Measurements from ENCODE around the gene FREM1.

FREM1 gene

GRCh38 chr9:14731294-14731981, 178.8 kb downstream of the FREM1 start:
- no peak for DNase-seq
- H3K27ac ChIP-seq, result no peak overlapping the region
- no peak overlapping the region for H3K4me3 ChIP-seq (ENCODE audit: low read depth, low read length)
- no peak for TF ChIP-seq CTCF (IDR thresholded peaks at IDR 0.05; ENCODE audit: low read depth, low read length, missing control alignments)
- H3K27me3 ChIP-seq (replicated peaks), result no peaks in the 10 kb centered on the region
- H3K36me3 ChIP-seq (replicated peaks), result no peaks in the 10 kb centered on the region
- in situ Hi-C loops (cut with HindIII; ENCODE audit: low pct_ligation_motif_present, low sequenced_read_pairs), result no loop called here

DNA sequence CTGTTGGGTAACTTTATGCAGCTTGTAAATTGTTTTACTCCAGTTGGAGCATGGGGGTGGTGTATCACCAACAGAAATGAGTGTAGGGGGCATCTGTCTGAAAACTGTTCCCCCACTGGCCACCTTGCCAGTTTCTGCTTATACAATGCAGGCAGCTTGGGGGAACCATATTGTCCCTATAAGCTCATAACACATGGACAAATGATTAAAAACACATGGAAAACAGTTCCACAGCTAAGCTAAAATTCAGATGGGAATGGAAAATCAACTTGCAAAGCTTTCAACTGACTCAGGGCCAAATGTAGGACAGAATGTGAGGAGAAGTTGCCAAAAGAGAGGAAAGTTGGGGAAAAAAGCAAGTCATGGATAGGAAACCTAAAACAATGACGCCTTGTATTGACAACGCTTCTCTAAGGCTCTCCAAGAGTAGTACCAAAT, 179.7 kb downstream of the FREM1 start:
- no peak for DNase-seq
- Histone ChIP-seq H3K27me3 (replicated peaks) (no peaks in the 10 kb centered on the region), H3K27ac (no peak overlapping the region), H3K4me3 (ENCODE audit: low read depth, low read length) (no peak overlapping the region), H3K36me3 (replicated peaks) (no peaks in the 10 kb centered on the region)
- in situ Hi-C loops (cut with HindIII; ENCODE audit: low pct_ligation_motif_present, low sequenced_read_pairs), result no loop called here
- TF ChIP-seq CTCF (IDR thresholded peaks at IDR 0.05; ENCODE audit: low read depth, low read length, missing control alignments), result no peak

GRCh38 chr9:14723301-14723700, 186.9 kb downstream of the FREM1 start:
- DNase-seq, result no peak
- no peak overlapping the region for H3K4me3 ChIP-seq (ENCODE audit: low read depth, low read length)
- no peak overlapping the region for H3K27ac ChIP-seq
- no peaks in the 10 kb centered on the region for H3K36me3 ChIP-seq (replicated peaks)
- in situ Hi-C loops (cut with HindIII; ENCODE audit: low pct_ligation_motif_present, low sequenced_read_pairs), result no loop called here
- no peaks in the 10 kb centered on the region for H3K27me3 ChIP-seq (replicated peaks)
- TF ChIP-seq CTCF (IDR thresholded peaks at IDR 0.05; ENCODE audit: low read depth, low read length, missing control alignments), result no peak

DNA sequence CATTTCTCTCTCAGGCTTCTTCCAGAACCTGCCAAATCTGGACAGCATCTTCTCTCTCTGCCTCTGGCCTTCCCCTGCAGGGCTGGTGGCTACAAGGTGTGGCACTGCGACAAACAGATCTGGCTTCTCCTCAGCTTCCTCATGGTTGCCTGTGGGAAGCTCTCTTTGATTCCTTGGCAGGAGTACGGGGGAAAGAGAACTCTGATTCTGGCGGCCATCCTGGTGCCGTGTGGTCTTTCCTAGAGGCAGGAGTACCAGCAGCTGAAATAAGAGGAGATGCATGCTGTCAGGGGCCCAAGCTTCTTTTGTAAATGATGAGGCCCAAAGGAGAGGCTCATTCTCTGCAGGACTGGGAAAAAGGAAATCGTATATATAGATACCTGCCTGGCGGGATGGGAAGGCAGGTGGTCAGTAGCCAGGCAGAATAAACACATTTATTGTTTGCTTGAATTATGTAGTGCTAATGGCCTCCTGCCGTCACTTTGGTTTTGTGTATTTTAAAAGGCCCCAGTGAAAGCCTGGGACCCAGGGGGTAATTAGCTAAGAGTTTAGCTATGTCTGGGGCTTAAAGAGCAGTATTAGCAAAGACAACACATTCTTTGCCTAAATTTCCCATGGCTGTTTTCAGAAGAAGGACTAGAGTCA, 187.7 kb downstream of the FREM1 start, which contains the start of gene CER1:
TSS of gene CER1 (minus strand) at position 343 of the 645 bp plus-strand sequence. CDS start at position 282, 61 bp downstream.
- in situ Hi-C loops (cut with HindIII; ENCODE audit: low pct_ligation_motif_present, low sequenced_read_pairs), result no loop called here
- no peak within 1 kb of the TSS for H3K4me3 ChIP-seq (ENCODE audit: low read depth, low read length)
- no peak within 1 kb of the TSS for H3K27ac ChIP-seq
- H3K27me3 ChIP-seq (replicated peaks), result no peaks in the 10 kb centered on the region
- TF ChIP-seq CTCF (IDR thresholded peaks at IDR 0.05; ENCODE audit: low read depth, low read length, missing control alignments), result no peak
- no peaks in the 10 kb centered on the region for H3K36me3 ChIP-seq (replicated peaks)
- no peak for DNase-seq

DNA sequence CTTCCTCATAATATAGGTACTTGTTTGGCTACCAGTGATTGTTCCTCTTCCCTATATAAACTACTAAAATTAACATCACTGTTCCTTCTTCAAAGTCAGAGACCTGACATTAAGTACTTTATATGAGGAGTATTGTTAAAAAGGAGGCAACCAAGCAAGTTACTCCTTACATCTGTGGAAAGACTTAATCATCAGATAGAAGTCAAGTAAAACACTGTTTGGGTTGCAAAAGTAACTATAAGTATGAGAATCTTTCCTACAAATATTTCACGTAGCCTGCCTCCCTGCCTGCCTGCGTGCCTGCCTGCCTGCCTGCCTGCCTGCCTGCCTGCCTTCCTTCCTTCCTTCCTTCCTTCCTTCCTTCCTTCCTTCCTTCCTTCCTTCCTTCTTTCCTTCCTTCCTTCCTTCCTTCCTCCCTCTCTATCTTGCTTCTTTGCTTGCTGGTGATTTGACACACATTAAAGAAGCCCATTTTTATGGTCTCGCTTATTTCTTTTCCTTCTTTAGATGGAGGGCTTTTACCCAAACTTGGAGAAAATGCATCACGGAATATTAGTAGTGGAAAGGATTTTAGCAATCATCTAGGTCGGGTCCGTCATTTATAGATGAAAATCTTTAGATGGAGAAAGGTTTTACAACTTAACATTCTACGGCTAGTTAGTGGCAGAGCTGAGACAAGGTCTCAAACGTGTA, 190.9 kb downstream of the FREM1 start:
- H3K36me3 ChIP-seq (replicated peaks), result no peaks in the 10 kb centered on the region
- no peak overlapping the region for H3K27ac ChIP-seq
- H3K4me3 ChIP-seq (ENCODE audit: low read depth, low read length), result no peak overlapping the region
- no peaks in the 10 kb centered on the region for H3K27me3 ChIP-seq (replicated peaks)
- no peak for DNase-seq
- no peak for TF ChIP-seq CTCF (IDR thresholded peaks at IDR 0.05; ENCODE audit: low read depth, low read length, missing control alignments)
- in situ Hi-C loops (cut with HindIII; ENCODE audit: low pct_ligation_motif_present, low sequenced_read_pairs), result no loop called here

All from brain microvascular endothelial cell (primary cell).